B cell (primary cell): ENCODE measurements around the gene AMDHD2. TPM values are rescaled to one million over a fixed set of nuclear protein-coding genes. Genes with fewer than 3 reads are reported as not detected.
"Not testable (repeated sequence)": the region's sequence is repeated elsewhere in the genome, so short reads cannot be mapped to it uniquely, and the experiment has no call there.

Source experiments
- ATAC-seq: fragments of 200-7000 bp; cut with Tn5 transposase; one replicate; pipeline ENCODE4 v1.10.0; 2021; ENCODE audit warnings: low read depth, mild to moderate bottlenecking, moderate number of reproducible peaks, moderate library complexity
- CTCF ChIA-PET: fragments of 350-600 bp; sonication (Branson Sonifier 250); formaldehyde crosslinking; loops from one replicate; lab custom pipeline; 2021; ENCODE audit warnings: antibody characterized with exemption, inconsistent platforms; lab: Charles Lee
- POLR2A ChIA-PET: fragments of 350-600 bp; sonication (Branson Sonifier 250); formaldehyde crosslinking; loops from one replicate; lab custom pipeline; 2021; ENCODE audit warnings: antibody characterized with exemption; lab: Charles Lee
- DNase-seq: peaks from one replicate; pipeline ENCODE4 v3.0.0; 2013
- H2AFZ ChIP-seq: 2 replicates; pipeline ENCODE4 v1.6.1; 2012; ENCODE audit warnings: mild to moderate bottlenecking, low read depth, low read length; ENCODE audit not compliant: insufficient read depth, poor library complexity, severe bottlenecking
- H3K27ac ChIP-seq, 2 donors: 1 replicate in 1 of 2; 2 replicates in 1 of 2; pipeline ENCODE4 v1.5.1; 2012 to 2013; ENCODE audit warnings: low read length in 2 of 2, mild to moderate bottlenecking in 2 of 2, moderate library complexity in 1 of 2
- H3K27me3 ChIP-seq, 4 experiments: fragments of 200-600 bp in 1 of 4; sonication (generic) in 1 of 4; replicated peaks in 1 of 4; 1 replicate in 2 of 4; 2 replicates in 2 of 4; pipeline versions ENCODE4 v1.6.1 to v1.7.0; 2013 to 2016; ENCODE audit warnings: low read length in 3 of 4, mild to moderate bottlenecking in 2 of 4, mixed read lengths in 1 of 4, moderate library complexity in 1 of 4; ENCODE audit not compliant: insufficient read depth in 4 of 4, control insufficient read depth in 3 of 4; ENCODE audit errors: control extremely low read depth in 1 of 4
- H3K36me3 ChIP-seq, 2 experiments: replicated peaks in 1 of 2; 1 replicate in 1 of 2; 2 replicates in 1 of 2; pipeline versions ENCODE4 v1.6.1 to v1.7.1; 2013; ENCODE audit warnings: low read length in 1 of 2; ENCODE audit not compliant: insufficient read depth in 2 of 2, control insufficient read depth in 1 of 2; ENCODE audit errors: control extremely low read depth in 1 of 2, extremely low read depth in 1 of 2
- H3K4me1 ChIP-seq, 2 donors: fragments of 200-600 bp in 1 of 2; sonication (generic) in 1 of 2; 1 replicate in 1 of 2; 2 replicates in 1 of 2; pipeline versions ENCODE4 v1.5.1 to v1.6.1; 2013 to 2017; ENCODE audit warnings: low read length in 2 of 2; ENCODE audit not compliant: control insufficient read depth in 2 of 2, insufficient read depth in 2 of 2
- H3K4me2 ChIP-seq: replicated peaks from 2 replicates; pipeline ENCODE3; 2012; ENCODE audit warnings: mild to moderate bottlenecking, low read depth, low read length; ENCODE audit not compliant: poor library complexity, severe bottlenecking
- H3K4me3 ChIP-seq, 5 experiments: fragments of 200-600 bp in 1 of 5; sonication (generic) in 1 of 5; 1 replicate in 3 of 5; 2 replicates in 2 of 5; pipeline versions ENCODE4 v1.5.1 to v1.7.0; 2011 to 2016; ENCODE audit warnings: low read length in 4 of 5, mild to moderate bottlenecking in 4 of 5, low read depth in 2 of 5, control low read depth in 1 of 5, moderate library complexity in 1 of 5; ENCODE audit not compliant: insufficient read depth in 1 of 5; ENCODE audit errors: control extremely low read depth in 1 of 5, extremely low read depth in 1 of 5
- H3K79me2 ChIP-seq: fragments of 200-600 bp; sonication (generic); one replicate; pipeline ENCODE4 v1.6.0; 2016; ENCODE audit warnings: low read length; ENCODE audit not compliant: control insufficient read depth, insufficient read depth
- H3K9ac ChIP-seq: fragments of 200-600 bp; sonication (generic); 2 replicates; pipeline ENCODE4 v1.6.1; 2017; ENCODE audit warnings: mild to moderate bottlenecking, low read length, moderate library complexity
- H3K9me3 ChIP-seq, 3 donors: one replicate each; pipeline versions ENCODE4 v1.6.1 to v1.7.1; 2013; ENCODE audit warnings: low read length in 2 of 3; ENCODE audit not compliant: control insufficient read depth in 2 of 3, insufficient read depth in 1 of 3; ENCODE audit errors: control extremely low read depth in 1 of 3
- H4K20me1 ChIP-seq: 2 replicates; pipeline ENCODE4 v1.6.0; 2012; ENCODE audit warnings: mild to moderate bottlenecking, low read length; ENCODE audit not compliant: insufficient read depth, control insufficient read depth, poor library complexity, severe bottlenecking
- H3K27ac Mint-ChIP-seq: one replicate; pipeline ENCODE4 v1.8.0; 2021; ENCODE audit warnings: mixed read lengths
- H3K27me3 Mint-ChIP-seq: one replicate; pipeline ENCODE4 v1.8.0; 2021; ENCODE audit warnings: mixed read lengths
- H3K4me1 Mint-ChIP-seq: one replicate; pipeline ENCODE4 v1.8.0; 2021; ENCODE audit warnings: mixed read lengths
- H3K4me3 Mint-ChIP-seq: one replicate; pipeline ENCODE4 v1.8.0; 2021; ENCODE audit warnings: mixed read lengths
- H3K9me3 Mint-ChIP-seq: one replicate; pipeline ENCODE4 v1.8.0; 2022; ENCODE audit warnings: mixed read lengths; ENCODE audit not compliant: insufficient read depth
- WGBS: methylation state at CpG from one replicate; pipeline ENCODE4 v1.1.5; 2013; ENCODE audit warnings: missing lambda C conversion rate; ENCODE audit not compliant: insufficient coverage; 5-methylcytosine and 5-hydroxymethylcytosine counted together
- intact Hi-C: fragments of 100-400 bp; cut with micrococcal nuclease; formaldehyde crosslinking; loops from one replicate; pipeline ENCODE4 v1.10.0; 2022
- polyA plus RNA-seq: library from polyadenylated mRNA; depleted of rRNA; stranded (reverse); fragments of >200 nt; gene quantifications from 2 replicates; pipeline ENCODE4 v1.2.3, GENCODE V29; 2012
- total RNA-seq, 2 donors: library from RNA; stranded (reverse); fragments of 120-200 nt in 1 of 2; gene quantifications; 1 replicate in 1 of 2; 2 replicates in 1 of 2; pipeline versions ENCODE4 v1.2.3 to v1.2.4, GENCODE V29; 2013 to 2022

Gene AMDHD2
- total and polyA plus RNA-seq, 2 donors (not counting 1 experiment from before 2014, with no cell fraction given): 133 to 209 TPM

DNA sequence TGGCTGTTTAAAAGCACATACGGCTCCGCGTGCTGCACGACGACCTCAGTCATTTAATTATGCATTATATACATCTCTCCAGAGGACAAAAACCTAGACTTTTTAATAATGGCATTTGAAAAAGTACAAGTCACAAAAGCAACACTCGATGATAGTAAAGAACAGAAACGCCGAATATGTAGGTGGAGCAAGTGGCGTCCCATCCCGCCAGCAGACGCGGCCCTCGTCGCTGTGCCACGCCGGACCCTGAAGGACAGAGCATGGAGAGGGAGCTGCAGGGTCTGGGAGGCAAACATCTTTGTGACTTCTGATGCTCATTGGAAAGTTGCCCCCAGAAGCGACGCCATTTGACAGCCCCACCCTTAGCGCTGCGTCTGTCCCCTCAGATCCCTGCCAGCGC is 55.7 kb downstream of the AMDHD2 start:
- H2AFZ ChIP-seq, CTCF ChIA-PET, H3K27me3 ChIP-seq, H3K9me3 ChIP-seq, H3K4me3 ChIP-seq, H3K4me1 Mint-ChIP-seq, H3K9ac ChIP-seq, H3K4me2 ChIP-seq, H4K20me1 ChIP-seq, H3K9me3 Mint-ChIP-seq, H3K79me2 ChIP-seq, H3K4me3 Mint-ChIP-seq, H3K4me1 ChIP-seq, intact Hi-C loops, H3K36me3 ChIP-seq, POLR2A ChIA-PET, DNase-seq, ATAC-seq, H3K27ac ChIP-seq, H3K27ac Mint-ChIP-seq, H3K27me3 Mint-ChIP-seq: not testable (repeated sequence)
- WGBS: no CpG with 5 or more reads among the region's 21 CpGs

DNA sequence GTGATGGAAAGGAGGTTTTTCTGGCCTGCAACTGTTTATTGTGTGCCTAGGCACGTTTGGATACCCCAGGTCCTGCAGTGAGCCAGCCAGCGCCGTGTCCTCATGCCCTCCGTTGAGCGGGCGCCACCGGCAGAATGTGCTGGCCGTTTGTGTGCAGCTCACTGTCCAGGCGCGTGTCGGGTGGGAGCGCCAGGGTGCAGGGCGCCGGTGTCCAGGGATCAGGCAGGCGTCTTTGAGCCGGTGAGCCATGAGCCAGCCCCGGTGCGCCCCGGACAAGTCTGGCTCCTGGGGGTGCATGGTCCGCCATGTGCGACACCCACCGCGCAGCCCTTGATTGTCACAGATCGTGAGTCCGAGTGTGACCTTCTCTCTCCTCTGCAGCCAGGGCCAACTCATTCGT is 56.9 kb downstream of the AMDHD2 start:
- H3K9me3 ChIP-seq, H3K79me2 ChIP-seq, intact Hi-C loops, H3K36me3 ChIP-seq, H3K4me2 ChIP-seq, DNase-seq, CTCF ChIA-PET, H3K27ac ChIP-seq, ATAC-seq, H4K20me1 ChIP-seq, POLR2A ChIA-PET, H3K4me1 Mint-ChIP-seq, H2AFZ ChIP-seq, H3K27me3 ChIP-seq, H3K4me1 ChIP-seq, H3K9me3 Mint-ChIP-seq, H3K4me3 Mint-ChIP-seq, H3K27ac Mint-ChIP-seq, H3K9ac ChIP-seq, H3K27me3 Mint-ChIP-seq, H3K4me3 ChIP-seq: not testable (repeated sequence)
- WGBS: no CpG with 5 or more reads among the region's 26 CpGs

DNA sequence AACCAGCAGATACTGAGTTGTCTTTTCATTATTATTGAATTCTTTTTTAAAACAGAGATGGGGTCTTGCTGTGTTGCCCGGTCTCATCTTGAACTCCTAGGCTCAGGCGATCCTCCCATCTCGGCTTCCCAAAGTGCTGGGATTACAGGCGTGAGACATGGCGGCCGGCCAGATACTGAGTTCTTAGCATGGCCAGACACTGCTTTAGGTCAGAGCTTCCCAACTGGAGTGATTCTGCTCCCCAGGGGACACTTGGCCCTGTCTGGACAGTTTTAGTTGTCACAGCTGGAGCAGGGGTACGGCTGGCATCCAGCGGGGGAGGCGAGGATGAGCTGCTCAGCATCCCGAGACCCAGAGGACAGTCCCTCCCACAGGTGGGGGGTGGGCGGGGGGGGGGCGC is 58.7 kb downstream of the AMDHD2 start:
- H3K27me3 ChIP-seq, H3K4me1 Mint-ChIP-seq, intact Hi-C loops, H3K4me2 ChIP-seq, H3K79me2 ChIP-seq, CTCF ChIA-PET, H3K9me3 ChIP-seq, POLR2A ChIA-PET, H2AFZ ChIP-seq, ATAC-seq, H3K4me3 ChIP-seq, H3K9ac ChIP-seq, DNase-seq, H3K9me3 Mint-ChIP-seq, H3K4me1 ChIP-seq, H3K27ac Mint-ChIP-seq, H3K4me3 Mint-ChIP-seq, H3K27ac ChIP-seq, H3K36me3 ChIP-seq, H3K27me3 Mint-ChIP-seq, H4K20me1 ChIP-seq: not testable (repeated sequence)
- no CpG with 5 or more reads among the region's 12 CpGs for WGBS

DNA sequence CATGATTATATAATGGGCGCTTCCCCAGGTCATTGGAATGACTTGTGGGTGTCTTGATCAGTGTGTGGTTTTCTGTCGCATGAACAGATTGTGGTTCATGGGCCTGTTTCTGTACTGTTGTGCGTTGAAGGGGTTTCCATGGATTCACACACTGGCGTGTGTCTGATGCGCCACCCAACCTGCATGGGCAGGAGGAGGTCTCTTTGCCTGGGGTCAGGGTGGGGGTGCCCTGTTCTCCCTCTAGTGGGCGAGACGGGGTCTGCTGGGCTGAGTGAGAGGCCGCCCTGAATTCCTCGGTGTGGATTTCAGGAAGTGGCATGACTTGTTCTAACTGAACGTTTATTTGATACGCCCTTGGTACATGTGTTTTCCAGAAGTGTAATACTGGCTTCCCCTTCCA is 60.0 kb downstream of the AMDHD2 start:
- H3K4me3 ChIP-seq, H3K4me1 Mint-ChIP-seq, H3K9me3 Mint-ChIP-seq, intact Hi-C loops, H3K4me2 ChIP-seq, H3K27me3 ChIP-seq, DNase-seq, H3K27ac Mint-ChIP-seq, H3K79me2 ChIP-seq, H4K20me1 ChIP-seq, H3K4me1 ChIP-seq, H3K36me3 ChIP-seq, H3K9me3 ChIP-seq, H3K27ac ChIP-seq, H3K4me3 Mint-ChIP-seq, CTCF ChIA-PET, POLR2A ChIA-PET, H3K27me3 Mint-ChIP-seq, H2AFZ ChIP-seq, H3K9ac ChIP-seq: not testable (repeated sequence)
- peak; percentile 45 for ATAC-seq
- no CpG with 5 or more reads among the region's 11 CpGs for WGBS
